Measurements from ENCODE around the gene CCNI2.

Gene CCNI2

GRCh38 chr5:132778129-132778528 is 30.9 kb downstream of the CCNI2 start:
- TF ChIP-seq FOXM1 (IDR thresholded peaks at IDR 0.05; ENCODE audit: borderline replicate concordance, low read depth): no peak
- TF ChIP-seq RAD21 (IDR thresholded peaks at IDR 0.05; ENCODE audit: low read depth): no peak
- no peak for TF ChIP-seq USF1 (IDR thresholded peaks at IDR 0.05)
- TF ChIP-seq TEAD4 (IDR thresholded peaks at IDR 0.05): no peak
- no peak for TF ChIP-seq TAF1 (IDR thresholded peaks at IDR 0.05; ENCODE audit: low read depth)
- TF ChIP-seq EGR1 (IDR thresholded peaks at IDR 0.05): no peak
- TF ChIP-seq REST (IDR thresholded peaks at IDR 0.05; ENCODE audit: low read depth): no peak

- TF ChIP-seq YY1 (IDR thresholded peaks at IDR 0.05; ENCODE audit: low read depth): no peak
- TF ChIP-seq EP300 (IDR thresholded peaks at IDR 0.05; ENCODE audit: borderline replicate concordance): no peak
- TF ChIP-seq NFIC (IDR thresholded peaks at IDR 0.05): no peak
- no peak for TF ChIP-seq TEAD4 (IDR thresholded peaks at IDR 0.05)
- TF ChIP-seq ZBTB7A (IDR thresholded peaks at IDR 0.05; ENCODE audit: low read depth): no peak
- TF ChIP-seq EGR1 (IDR thresholded peaks at IDR 0.05): no peak
- TF ChIP-seq USF1 (IDR thresholded peaks at IDR 0.05): no peak
- no peak for TF ChIP-seq CREB1 (IDR thresholded peaks at IDR 0.05; ENCODE audit: low read depth)
- TF ChIP-seq MAX (IDR thresholded peaks at IDR 0.05): no peak
- no peak for TF ChIP-seq TAF1 (IDR thresholded peaks at IDR 0.05; ENCODE audit: low read depth)
- no peak for TF ChIP-seq RAD21 (IDR thresholded peaks at IDR 0.05; ENCODE audit: low read depth)
- no peak for TF ChIP-seq REST (IDR thresholded peaks at IDR 0.05; ENCODE audit: low read depth)
- no peak for TF ChIP-seq CEBPB (IDR thresholded peaks at IDR 0.05)
These were observed 31.6 kb downstream of the CCNI2 start for GRCh38 chr5:132778856-132779255.

GRCh38 chr5:132779961-132780360 is 32.7 kb downstream of the CCNI2 start:
- TF ChIP-seq ZBTB7A (IDR thresholded peaks at IDR 0.05; ENCODE audit: low read depth) (no peak), YY1 (IDR thresholded peaks at IDR 0.05; ENCODE audit: low read depth) (no peak), EP300 (IDR thresholded peaks at IDR 0.05; ENCODE audit: borderline replicate concordance) (no peak), NFIC (IDR thresholded peaks at IDR 0.05) (no peak), REST (IDR thresholded peaks at IDR 0.05; ENCODE audit: low read depth) (no peak), MAX (IDR thresholded peaks at IDR 0.05) (no peak), TCF12 (IDR thresholded peaks at IDR 0.05; ENCODE audit: low read depth) (no peak)

GRCh38 chr5:132780577-132780976 is 33.4 kb downstream of the CCNI2 start:
- TF ChIP-seq CEBPB (IDR thresholded peaks at IDR 0.05) (no peak), TAF1 (IDR thresholded peaks at IDR 0.05; ENCODE audit: low read depth) (no peak), YY1 (IDR thresholded peaks at IDR 0.05; ENCODE audit: low read depth) (no peak), RAD21 (IDR thresholded peaks at IDR 0.05; ENCODE audit: low read depth) (no peak), CREB1 (IDR thresholded peaks at IDR 0.05; ENCODE audit: low read depth) (no peak), TCF12 (IDR thresholded peaks at IDR 0.05; ENCODE audit: low read depth) (no peak), TEAD4 (IDR thresholded peaks at IDR 0.05) (no peak), NFIC (IDR thresholded peaks at IDR 0.05) (no peak)

- no peak for TF ChIP-seq RAD21 (IDR thresholded peaks at IDR 0.05; ENCODE audit: low read depth)
These were observed 33.8 kb downstream of the CCNI2 start for GRCh38 chr5:132781029-132781428.

All from Ishikawa (cell line).